Measurements from ENCODE around the gene NAA30. TPM values are rescaled to one million over a fixed set of nuclear protein-coding genes. Genes with fewer than 3 reads are reported as not detected.

Gene NAA30
- total and polyA plus RNA-seq, 2 of the 8 experiments (the other 6 are each of a cell fraction or from before 2014, with no cell fraction given), result 4.2 to 21.9 TPM

- Histone ChIP-seq H3K23me2 (ENCODE audit: low read depth, low read length) (peaks cover 2% of the 10 kb centered on the region; the same call in 1 of the 2 replicates), H3K4me2 (ENCODE audit: insufficient read depth in 1 of 2, low read depth in 2 of 2, low read length in 2 of 2) (no peak overlapping the region), H4K8ac (ENCODE audit: extremely low read depth, insufficient read depth, low read length) (no peak overlapping the region), H2AFZ (ENCODE audit: low read length) (no peak overlapping the region), H3K79me1 (ENCODE audit: low read depth, low read length) (no peaks in the 10 kb centered on the region), H3K56ac (replicated peaks; ENCODE audit: insufficient read length, low read depth, low read length) (no peak overlapping the region), H2AK5ac (ENCODE audit: low read depth, low read length) (no peak overlapping the region), H2BK5ac (ENCODE audit: low read depth, low read length) (no peak overlapping the region), H3K4me1 (replicated peaks in 1 of 4; ENCODE audit: control insufficient read depth in 3 of 4, insufficient read depth in 4 of 4, low read length in 3 of 4) (no peaks in the 10 kb centered on the region), H3K79me2 (ENCODE audit: control insufficient read depth in 1 of 2, insufficient read depth in 2 of 2, low read length in 2 of 2) (no peaks in the 10 kb centered on the region), H3K9ac (replicated peaks in 1 of 4; ENCODE audit: extremely low read depth in 1 of 4, low read depth in 3 of 4, low read length in 3 of 4) (no peak overlapping the region), H3K4ac (replicated peaks; ENCODE audit: insufficient read length, low read depth, low read length) (no peak overlapping the region), H4K20me1 (replicated peaks in 1 of 2; ENCODE audit: control insufficient read depth in 1 of 2, insufficient read depth in 2 of 2, low read length in 2 of 2) (no peaks in the 10 kb centered on the region), H3K36me3 (ENCODE audit: control insufficient read depth in 2 of 4, insufficient read depth in 4 of 4, low read length in 3 of 4) (no peaks in the 10 kb centered on the region), H3K27ac (ENCODE audit: low read depth, low read length) (no peak overlapping the region), H2BK15ac (ENCODE audit: low read length) (no peak overlapping the region), H2BK120ac (replicated peaks; ENCODE audit: low read depth, low read length) (no peak overlapping the region), H3K18ac (ENCODE audit: extremely low read depth, low read length) (no peak overlapping the region), H4K5ac (ENCODE audit: insufficient read length, low read depth, low read length) (no peak overlapping the region), H3K9me3 (ENCODE audit: insufficient read depth in 2 of 2, low read depth in 1 of 2, low read length in 1 of 2) (no peaks in the 10 kb centered on the region), H2BK12ac (ENCODE audit: low read depth, low read length) (no peak overlapping the region), H4K91ac (replicated peaks; ENCODE audit: insufficient read length, low read length) (no peak overlapping the region), H3K14ac (ENCODE audit: insufficient read length) (no peak overlapping the region), H3K23ac (ENCODE audit: insufficient read length) (no peak overlapping the region), H3K4me3 (ENCODE audit: extremely low read depth in 1 of 4, insufficient read depth in 2 of 4, low read depth in 3 of 4, low read length in 4 of 4) (no peak overlapping the region), H2BK20ac (ENCODE audit: low read length) (no peak overlapping the region), H3K27me3 (replicated peaks in 1 of 4; ENCODE audit: control insufficient read depth in 3 of 4, extremely low read depth in 1 of 4, insufficient read depth in 3 of 4, low read length in 3 of 4) (no peaks in the 10 kb centered on the region)
- ChIA-PET CTCF (ENCODE audit: partially characterized antibody) (interaction anchor here (0.5 to 1.6 kb wide), 5 partner anchors 15 to 65 kb away, joined by 3 to 5 read pairs (median 3); no protein-coding TSS in a partner anchor), POLR2A (ENCODE audit: partially characterized antibody) (no interaction called here)
- DNase-seq (ENCODE audit: low read depth in 1 of 2, low spot score in 2 of 2), result no peak
- WGBS, 2 experiments (ENCODE audit: extremely low coverage in 1 of 2, insufficient coverage in 1 of 2, insufficient read length in 1 of 2, insufficient replicate concordance in 2 of 2, low coverage in 1 of 2, low lambda C conversion rate in 2 of 2, missing lambda C conversion rate in 1 of 2), result 83% methylated on average over 2 of the region's 3 CpGs; no CpG with 5 or more reads in 1 of the 2 experiments
- no peak for FAIRE-seq
- no peak for TF ChIP-seq JUN (IDR thresholded peaks at IDR 0.05; ENCODE audit: low read depth, low read length)
- TF ChIP-seq RAD21 (IDR thresholded peaks at IDR 0.05 in 1 of 2, conservative IDR thresholded peaks at IDR 0.05 in 1 of 2; ENCODE audit: low read depth in 2 of 2, low read length in 2 of 2), result no peak
- TF ChIP-seq POLR2AphosphoS5 (IDR thresholded peaks at IDR 0.05; ENCODE audit: low read depth, low read length), result no peak
- no peak for TF ChIP-seq RFX5 (IDR thresholded peaks at IDR 0.05; ENCODE audit: borderline replicate concordance, low read depth, low read length)
- TF ChIP-seq KDM1A (IDR thresholded peaks at IDR 0.05; ENCODE audit: borderline replicate concordance, low read length), result no peak
- TF ChIP-seq TCF12 (IDR thresholded peaks at IDR 0.05; ENCODE audit: low read depth, low read length), result no peak
- TF ChIP-seq TAF1 (IDR thresholded peaks at IDR 0.05; ENCODE audit: low read depth, low read length), result no peak
- no peak for TF ChIP-seq ASH2L (IDR thresholded peaks at IDR 0.05; ENCODE audit: low read length)
- no peak for TF ChIP-seq SAP30 (IDR thresholded peaks at IDR 0.05; ENCODE audit: insufficient read depth, insufficient replicate concordance, low read length)
- no peak for TF ChIP-seq ATF2 (IDR thresholded peaks at IDR 0.05; ENCODE audit: low read length)
- TF ChIP-seq SP1 (IDR thresholded peaks at IDR 0.05; ENCODE audit: low read depth, low read length), result no peak
- TF ChIP-seq ZNF274 (IDR thresholded peaks at IDR 0.05; ENCODE audit: borderline replicate concordance, extremely low read depth, low read length), result no peak
- TF ChIP-seq JUND (IDR thresholded peaks at IDR 0.05; ENCODE audit: low read length), result no peak
These were observed 9.5 kb upstream of the NAA30 start for GRCh38 chr14:57380935-57381334.

Measured in H1 (cell line).